ENCODE results near the gene SLC44A1.

The SLC44A1 gene

GRCh38 chr9:105297442-105298075 lies 53.1 kb downstream of the SLC44A1 start:
- DNase-seq (ENCODE audit: low read depth in 1 of 2, low spot score in 1 of 2), result no peak

GRCh38 chr9:105299190-105299854 lies 54.9 kb downstream of the SLC44A1 start:
- no peak for DNase-seq (ENCODE audit: low read depth in 1 of 2, low spot score in 1 of 2)

- no peak for DNase-seq (ENCODE audit: low read depth in 1 of 2, low spot score in 1 of 2)
Measured at GRCh38 chr9:105302728-105303127, 58.3 kb downstream of the SLC44A1 start.

GRCh38 chr9:105305856-105306255 lies 61.4 kb downstream of the SLC44A1 start:
- DNase-seq (ENCODE audit: low read depth in 1 of 2, low spot score in 1 of 2), result no peak

GRCh38 chr9:105306351-105307140 lies 62.1 kb downstream of the SLC44A1 start:
- no peak for DNase-seq (ENCODE audit: low read depth in 1 of 2, low spot score in 1 of 2)

- DNase-seq (ENCODE audit: low read depth in 1 of 2, low spot score in 1 of 2), result no peak
Measured at GRCh38 chr9:105307591-105308130, 63.2 kb downstream of the SLC44A1 start.

GRCh38 chr9:105308461-105309341 lies 64.2 kb downstream of the SLC44A1 start:
- no peak for DNase-seq (ENCODE audit: low read depth in 1 of 2, low spot score in 1 of 2)

- DNase-seq (ENCODE audit: low read depth in 1 of 2, low spot score in 1 of 2), result no peak
Measured at GRCh38 chr9:105309531-105309931, 65.1 kb downstream of the SLC44A1 start.

GRCh38 chr9:105311306-105311705 lies 66.9 kb downstream of the SLC44A1 start:
- DNase-seq (ENCODE audit: low read depth in 1 of 2, low spot score in 1 of 2), result no peak

GRCh38 chr9:105313238-105313637 lies 68.8 kb downstream of the SLC44A1 start:
- no peak for DNase-seq (ENCODE audit: low read depth in 1 of 2, low spot score in 1 of 2)

- no peak for DNase-seq (ENCODE audit: low read depth in 1 of 2, low spot score in 1 of 2)
Measured at GRCh38 chr9:105316703-105317102, 72.3 kb downstream of the SLC44A1 start.

- DNase-seq (ENCODE audit: low read depth in 1 of 2, low spot score in 1 of 2), result no peak
Measured at GRCh38 chr9:105318729-105319191, 74.3 kb downstream of the SLC44A1 start.

- DNase-seq (ENCODE audit: low read depth in 1 of 2, low spot score in 1 of 2), result no peak
Measured at GRCh38 chr9:105319202-105319813, 74.9 kb downstream of the SLC44A1 start.

GRCh38 chr9:105320568-105320967 lies 76.1 kb downstream of the SLC44A1 start:
- no peak for DNase-seq (ENCODE audit: low read depth in 1 of 2, low spot score in 1 of 2)

GRCh38 chr9:105328296-105328695 lies 83.8 kb downstream of the SLC44A1 start:
- DNase-seq (ENCODE audit: low read depth in 1 of 2, low spot score in 1 of 2), result no peak

- DNase-seq (ENCODE audit: low read depth in 1 of 2, low spot score in 1 of 2), result no peak
Measured at GRCh38 chr9:105328872-105329718, 84.6 kb downstream of the SLC44A1 start.

GRCh38 chr9:105329719-105330062 lies 85.2 kb downstream of the SLC44A1 start:
- no peak for DNase-seq (ENCODE audit: low read depth in 1 of 2, low spot score in 1 of 2)

GRCh38 chr9:105330201-105330600 lies 85.8 kb downstream of the SLC44A1 start:
- DNase-seq (ENCODE audit: low read depth in 1 of 2, low spot score in 1 of 2), result no peak

GRCh38 chr9:105330755-105331154 lies 86.3 kb downstream of the SLC44A1 start:
- no peak for DNase-seq (ENCODE audit: low read depth in 1 of 2, low spot score in 1 of 2)

- DNase-seq (ENCODE audit: low read depth in 1 of 2, low spot score in 1 of 2), result no peak
Measured at GRCh38 chr9:105331160-105331559, 86.7 kb downstream of the SLC44A1 start.

Measured in activated T-helper 1 cell treated with anti-CD3 and anti-CD28 coated beads, Interleukin-2, amount 50 U/mL, for 16 hours (primary cell).